AG04449 (cell line): ENCODE data around the gene PROP1.
"Not testable (repeated sequence)": the region's sequence is repeated elsewhere in the genome, so short reads cannot be mapped to it uniquely, and the experiment has no call there.

Source experiments
- CTCF ChIA-PET: fragments of 350-600 bp; formaldehyde crosslinking; extraction: SDS; loops from one replicate; lab custom pipeline; 2021; ENCODE audit warnings: antibody characterized with exemption; lab: Yijun Ruan, JAX
- POLR2A ChIA-PET: fragments of 400-600, 350-600 bp; formaldehyde crosslinking; extraction: SDS; loops from one replicate; lab custom pipeline; 2020; ENCODE audit warnings: antibody characterized with exemption, inconsistent platforms; lab: Yijun Ruan, JAX
- DNase-seq: peaks from one replicate; pipeline ENCODE4 v3.0.0-alpha.2; 2010; ENCODE audit warnings: low read depth, low spot score
- H3K4me3 ChIP-seq: 2 replicates; pipeline ENCODE4 v1.5.1; 2011; ENCODE audit warnings: low read depth, mild to moderate bottlenecking, control low read depth, low read length
- TF ChIP-seq, protein P1 (sequence below): IDR thresholded peaks from one replicate; pipeline ENCODE4 v1.5.1; 2011; ENCODE audit warnings: mild to moderate bottlenecking, moderate library complexity, low read length, control low read depth, inconsistent platforms; ENCODE audit not compliant: insufficient read depth; ENCODE audit errors: missing control alignments

Gene PROP1

DNA sequence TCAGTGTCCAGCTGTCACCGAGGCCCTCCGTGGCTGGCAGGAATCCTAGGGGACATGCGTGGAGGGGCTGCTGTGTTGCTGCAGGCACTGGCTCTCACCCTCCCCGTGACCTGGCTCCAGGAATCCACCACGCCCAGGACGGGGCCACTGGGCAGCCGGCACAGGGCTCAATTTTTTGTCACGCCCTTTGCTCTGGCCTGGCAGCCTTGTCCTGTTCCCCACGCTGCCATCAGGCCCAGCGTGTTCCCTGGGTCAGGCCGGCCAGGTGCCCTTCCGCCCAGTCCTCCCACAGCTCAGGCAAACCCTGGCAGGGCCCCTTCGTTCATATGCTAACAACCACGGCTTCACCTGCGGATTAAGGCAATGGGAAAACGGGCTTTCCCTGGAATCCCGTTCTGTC, 37.3 kb downstream of the PROP1 start:
- TF ChIP-seq, protein P1, sequence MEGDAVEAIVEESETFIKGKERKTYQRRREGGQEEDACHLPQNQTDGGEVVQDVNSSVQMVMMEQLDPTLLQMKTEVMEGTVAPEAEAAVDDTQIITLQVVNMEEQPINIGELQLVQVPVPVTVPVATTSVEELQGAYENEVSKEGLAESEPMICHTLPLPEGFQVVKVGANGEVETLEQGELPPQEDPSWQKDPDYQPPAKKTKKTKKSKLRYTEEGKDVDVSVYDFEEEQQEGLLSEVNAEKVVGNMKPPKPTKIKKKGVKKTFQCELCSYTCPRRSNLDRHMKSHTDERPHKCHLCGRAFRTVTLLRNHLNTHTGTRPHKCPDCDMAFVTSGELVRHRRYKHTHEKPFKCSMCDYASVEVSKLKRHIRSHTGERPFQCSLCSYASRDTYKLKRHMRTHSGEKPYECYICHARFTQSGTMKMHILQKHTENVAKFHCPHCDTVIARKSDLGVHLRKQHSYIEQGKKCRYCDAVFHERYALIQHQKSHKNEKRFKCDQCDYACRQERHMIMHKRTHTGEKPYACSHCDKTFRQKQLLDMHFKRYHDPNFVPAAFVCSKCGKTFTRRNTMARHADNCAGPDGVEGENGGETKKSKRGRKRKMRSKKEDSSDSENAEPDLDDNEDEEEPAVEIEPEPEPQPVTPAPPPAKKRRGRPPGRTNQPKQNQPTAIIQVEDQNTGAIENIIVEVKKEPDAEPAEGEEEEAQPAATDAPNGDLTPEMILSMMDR, result no peak
- POLR2A ChIA-PET, result no interaction called here
- no peak for DNase-seq
- CTCF ChIA-PET, result no interaction called here
- no peak overlapping the region for H3K4me3 ChIP-seq

DNA sequence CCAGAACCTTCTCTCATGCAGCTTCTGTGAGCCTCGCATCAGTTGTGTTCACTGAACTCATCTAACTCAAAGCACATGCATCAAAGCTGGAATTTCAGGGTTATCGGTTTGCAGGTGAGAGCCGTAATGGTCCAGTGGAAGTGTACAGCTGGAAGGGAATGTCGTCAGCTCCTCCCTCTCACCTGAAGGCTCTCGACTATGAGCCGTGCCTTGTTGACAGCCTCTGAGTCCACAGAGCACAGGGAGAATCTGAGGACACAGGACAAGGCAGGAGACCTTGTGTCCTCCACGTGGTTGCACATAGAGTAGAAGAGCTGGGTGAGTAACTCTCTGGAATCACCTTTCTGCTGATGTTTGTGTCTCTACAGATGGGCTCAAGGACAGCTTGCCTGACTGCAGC, 38.8 kb downstream of the PROP1 start:
- no peak overlapping the region for H3K4me3 ChIP-seq
- CTCF ChIA-PET, result no interaction called here
- POLR2A ChIA-PET, result no interaction called here
- DNase-seq, result no peak
- TF ChIP-seq, protein P1, result no peak

DNA sequence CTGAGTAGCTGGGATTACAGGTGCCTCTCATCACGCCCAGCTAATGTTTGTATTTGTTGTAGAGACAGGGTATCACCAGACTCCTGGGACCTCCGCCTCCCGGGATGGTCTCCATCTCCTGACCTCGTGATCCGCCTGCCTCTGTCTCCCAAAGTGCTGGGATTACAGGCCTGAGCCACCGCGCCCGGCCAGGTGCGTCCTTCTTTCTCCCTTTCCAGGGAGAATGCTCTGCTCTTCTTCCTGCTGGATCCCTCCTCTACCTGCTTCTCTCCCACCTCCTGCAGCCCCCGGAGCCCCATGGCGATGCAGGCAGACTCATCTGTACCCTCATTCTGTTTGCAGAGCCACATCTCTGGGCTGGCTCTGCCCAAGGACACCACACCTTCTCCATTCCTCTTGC, 42.9 kb downstream of the PROP1 start:
- DNase-seq, H3K4me3 ChIP-seq, POLR2A ChIA-PET, CTCF ChIA-PET: not testable (repeated sequence)

DNA sequence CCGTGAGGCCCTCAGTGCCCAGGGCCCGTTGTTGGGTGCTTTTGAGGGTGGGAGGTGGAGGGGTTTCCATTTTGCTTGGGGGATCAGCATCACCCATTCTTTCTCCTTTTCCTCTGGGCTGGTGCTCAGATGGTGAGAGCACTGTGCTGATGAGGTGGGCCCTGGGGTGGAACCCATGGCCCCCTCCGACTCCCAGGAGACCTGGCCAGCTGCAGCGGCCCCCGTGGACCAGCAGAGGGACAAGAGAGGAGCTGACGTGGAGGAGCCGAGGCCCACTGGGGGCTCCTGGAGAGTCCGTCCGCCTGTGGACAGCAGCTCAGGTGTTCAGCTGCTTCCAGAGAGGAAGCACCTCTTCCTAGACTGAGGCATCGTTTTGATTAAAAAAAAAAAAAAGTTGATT, 46.4 kb downstream of the PROP1 start:
- POLR2A ChIA-PET, CTCF ChIA-PET, H3K4me3 ChIP-seq, DNase-seq: not testable (repeated sequence)

DNA sequence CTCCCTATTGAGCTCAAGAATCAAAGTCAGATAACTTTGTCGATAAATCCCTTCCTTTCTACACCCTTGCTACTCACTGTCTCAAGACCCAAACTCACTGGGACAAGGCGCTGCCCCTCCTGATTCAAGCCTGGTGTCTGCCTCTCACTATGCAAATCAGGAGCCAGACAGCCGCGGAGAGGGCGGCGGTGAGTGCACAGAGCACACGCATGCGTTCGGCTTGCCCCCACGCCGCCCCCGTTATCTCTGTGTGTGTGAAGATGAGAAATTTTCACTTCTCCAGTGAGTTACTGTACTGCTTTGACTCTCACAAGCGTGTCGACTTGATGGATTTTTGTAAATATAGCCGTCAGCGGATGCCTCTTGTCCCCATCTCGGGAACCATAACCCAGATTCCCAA, 47.0 kb downstream of the PROP1 start:
- H3K4me3 ChIP-seq, CTCF ChIA-PET, POLR2A ChIA-PET, DNase-seq: not testable (repeated sequence)

DNA sequence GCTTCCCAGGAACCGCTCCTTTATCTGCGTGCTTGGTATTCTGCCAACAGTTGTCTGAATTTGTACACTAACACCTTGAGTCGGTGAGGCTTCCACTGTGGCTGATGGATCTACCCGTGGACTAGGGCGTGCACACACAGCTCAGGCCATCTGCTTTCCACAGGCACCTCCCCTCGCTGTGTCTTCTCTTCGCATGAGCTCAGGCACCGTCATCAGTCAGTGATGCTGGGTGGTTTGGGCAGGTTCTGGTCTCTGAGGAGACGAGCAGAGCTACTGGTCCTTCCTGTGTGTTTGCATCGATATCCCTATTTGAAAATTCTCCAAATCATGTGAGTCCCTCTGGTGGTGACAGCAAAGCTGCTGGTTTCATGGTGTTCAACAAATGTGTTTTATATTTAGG, 48.1 kb downstream of the PROP1 start:
- DNase-seq, result not testable (repeated sequence)

GRCh38 chr5:177945601-177946283, 50.3 kb downstream of the PROP1 start:
- H3K4me3 ChIP-seq, POLR2A ChIA-PET, DNase-seq: not testable (repeated sequence)
- CTCF ChIA-PET, result interaction anchor here (1.0 kb wide), 1 partner anchor 117 kb away, joined by 3 read pairs; no protein-coding TSS in a partner anchor

More for the DNA sequence above, 48.1 kb downstream of the PROP1 start:
- CTCF ChIA-PET, H3K4me3 ChIP-seq, POLR2A ChIA-PET: not testable (repeated sequence)

GRCh38 chr5:177945145-177945544, 50.9 kb downstream of the PROP1 start:
- H3K4me3 ChIP-seq, POLR2A ChIA-PET, DNase-seq, CTCF ChIA-PET: not testable (repeated sequence)

GRCh38 chr5:177943805-177944736, 52.0 kb downstream of the PROP1 start:
- peak overlapping the region; percentile 55 for H3K4me3 ChIP-seq
- CTCF ChIA-PET, POLR2A ChIA-PET, DNase-seq: not testable (repeated sequence)

DNA sequence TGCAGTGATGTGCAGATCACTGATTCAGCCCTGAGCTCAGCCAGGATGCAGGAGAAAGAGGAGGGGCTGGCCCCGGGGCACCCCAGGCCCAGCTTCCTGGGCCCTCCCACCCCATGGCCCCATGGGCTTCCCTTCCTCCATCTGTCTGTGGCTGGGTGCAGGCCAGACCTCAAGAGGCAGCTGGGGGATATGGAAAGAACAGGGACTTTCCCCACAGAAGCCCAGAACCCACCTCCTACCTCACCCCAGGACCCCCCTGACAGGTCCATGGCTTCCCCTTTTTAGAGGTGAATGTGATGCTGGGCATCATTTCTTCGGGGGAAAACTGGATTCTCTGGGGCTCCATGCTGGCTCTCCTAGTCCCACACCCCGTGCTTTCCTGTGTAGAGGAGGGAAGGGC, 53.1 kb downstream of the PROP1 start:
- CTCF ChIA-PET, H3K4me3 ChIP-seq, POLR2A ChIA-PET, DNase-seq: not testable (repeated sequence)
